Vagina (tissue), 2 donors: ENCODE measurements around the gene SAMD4A.

Experiments used
- CTCF ChIP-seq, 3 experiments: fragments of 450-650 bp in 2 of 3; fragments of 200-600 bp in 1 of 3; sonication (generic) in 1 of 3; IDR thresholded peaks; one replicate each; pipeline ENCODE4 v1.5.1; 2017 to 2019; ENCODE audit warnings: antibody characterized with exemption in 3 of 3, mild to moderate bottlenecking in 2 of 3, moderate library complexity in 2 of 3
- POLR2A ChIP-seq, 2 donors: fragments of 450-650 bp; IDR thresholded peaks; one replicate each; pipeline ENCODE4 v1.6.1; 2017; ENCODE audit warnings: antibody characterized with exemption in 2 of 2, mild to moderate bottlenecking in 2 of 2, moderate library complexity in 2 of 2

- TF ChIP-seq POLR2A (IDR thresholded peaks at IDR 0.05) (no peak), CTCF (IDR thresholded peaks at IDR 0.05) (no peak)
Measured at GRCh38 chr14:54603362-54603761, 36.4 kb downstream of the SAMD4A start.
